ENCODE measurements around the gene RDX. TPM values are rescaled to one million over a fixed set of nuclear protein-coding genes. Genes with fewer than 3 reads are reported as not detected.
"Not testable (repeated sequence)": the region's sequence is repeated elsewhere in the genome, so short reads cannot be mapped to it uniquely, and the experiment has no call there.

The RDX gene
- total RNA-seq, 2 donors from 2014 or later: 78.0 to 161 TPM

DNA sequence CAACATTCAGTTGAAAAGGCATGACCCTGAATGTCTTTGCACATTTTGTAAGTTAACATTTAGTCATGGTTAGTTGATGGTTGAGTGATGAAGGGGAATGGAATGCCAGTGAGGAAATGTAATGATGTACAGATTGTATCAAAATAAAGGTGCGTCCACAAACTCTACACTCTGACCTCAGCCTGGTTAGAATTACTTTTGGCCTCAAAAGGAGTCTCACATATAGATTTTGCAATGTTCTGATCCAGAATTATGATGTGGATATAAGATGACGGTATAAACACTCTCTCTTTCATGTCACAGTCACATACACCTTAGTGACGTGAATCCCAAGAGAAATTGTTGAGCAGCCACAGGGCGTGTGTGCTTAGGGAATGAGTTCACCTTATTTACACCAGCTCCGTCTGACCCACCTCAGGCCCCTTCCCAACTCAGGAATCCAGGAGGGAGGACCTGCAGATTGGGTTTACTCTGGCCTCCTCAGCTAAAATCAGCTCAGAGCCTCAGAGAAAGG is 100.1 kb downstream of the RDX start:
- peaks cover 5% of the 10 kb centered on the region for H3K9me3 Mint-ChIP-seq
- no peaks in the 10 kb centered on the region for H3K36me3 Mint-ChIP-seq
- H3K4me1 Mint-ChIP-seq (ENCODE audit: low read depth in 2 of 2): peaks cover 5 to 8% of the 10 kb centered on the region in 2 donors
- DNase-seq (ENCODE audit: low spot score) (no peak), ATAC-seq (no peak)
- peaks cover 7 to 10% of the 10 kb centered on the region in 2 donors for H3K27me3 Mint-ChIP-seq
- H3K27ac Mint-ChIP-seq: no peak overlapping the region
- no peak overlapping the region for H3K4me3 Mint-ChIP-seq

DNA sequence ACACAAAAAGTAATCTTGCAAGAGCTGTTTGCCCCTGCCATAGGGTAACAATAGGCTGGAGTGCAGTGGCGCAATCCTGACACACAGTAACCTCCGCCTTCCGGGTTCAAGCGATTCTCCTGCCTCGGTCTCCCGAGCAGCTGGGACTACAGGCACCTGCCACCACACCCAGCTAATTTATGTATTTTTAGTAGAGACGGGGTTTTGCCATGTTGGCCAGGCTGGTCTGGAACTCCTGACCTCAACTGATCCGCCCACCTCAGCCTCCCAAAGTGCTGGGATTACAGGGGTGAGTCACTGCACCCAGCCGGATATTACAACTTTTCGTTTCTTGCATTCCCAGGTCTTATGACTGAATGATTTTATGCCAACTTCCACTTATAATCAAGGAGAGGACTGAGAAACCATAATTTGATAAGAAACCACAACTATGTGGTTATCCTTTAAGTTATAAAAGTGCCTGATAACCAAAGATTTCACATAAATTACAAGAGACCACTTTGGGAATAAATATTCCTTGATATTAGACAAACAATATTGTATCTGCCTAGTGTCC is 102.1 kb downstream of the RDX start:
- not testable (repeated sequence) for H3K4me1 Mint-ChIP-seq (ENCODE audit: low read depth in 2 of 2); ATAC-seq

GRCh38 chr11:110192604-110193282 is 103.7 kb downstream of the RDX start:
- not testable (repeated sequence) for H3K4me1 Mint-ChIP-seq (ENCODE audit: low read depth in 2 of 2); H3K36me3 Mint-ChIP-seq; H3K9me3 Mint-ChIP-seq; ATAC-seq; H3K4me3 Mint-ChIP-seq; DNase-seq (ENCODE audit: low spot score); H3K27ac Mint-ChIP-seq
- H3K27me3 Mint-ChIP-seq: peaks cover 7 to 24% of the 10 kb centered on the region in 2 donors

More for the DNA sequence above, 102.1 kb downstream of the RDX start:
- H3K4me3 Mint-ChIP-seq; DNase-seq (ENCODE audit: low spot score); H3K27ac Mint-ChIP-seq; H3K36me3 Mint-ChIP-seq; H3K9me3 Mint-ChIP-seq: not testable (repeated sequence)
- peaks cover 7 to 21% of the 10 kb centered on the region in 2 donors for H3K27me3 Mint-ChIP-seq

DNA sequence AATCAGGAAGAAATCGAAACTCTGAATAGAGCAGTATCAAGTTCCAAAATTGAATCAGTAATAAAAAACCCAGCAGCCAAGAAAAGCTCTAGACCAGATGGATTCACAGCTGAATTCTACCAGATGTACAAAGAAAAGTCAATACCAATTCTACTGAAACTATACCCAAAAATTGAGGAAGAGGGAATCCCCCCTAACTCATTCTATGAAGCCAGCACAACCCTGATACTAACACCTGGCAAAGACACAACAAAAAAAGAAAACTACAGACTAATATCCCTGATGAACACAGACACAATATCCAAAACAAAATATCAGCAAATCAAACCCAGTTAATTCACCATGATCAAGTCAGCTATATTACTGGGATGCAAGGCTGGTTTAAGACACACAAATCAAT is 105.5 kb downstream of the RDX start:
- no peaks in the 10 kb centered on the region for H3K36me3 Mint-ChIP-seq
- peaks cover 5% of the 10 kb centered on the region for H3K9me3 Mint-ChIP-seq
- no peak overlapping the region for H3K27ac Mint-ChIP-seq
- peaks cover 5 to 8% of the 10 kb centered on the region in 2 donors for H3K4me1 Mint-ChIP-seq (ENCODE audit: low read depth in 2 of 2)
- peaks cover 7 to 25% of the 10 kb centered on the region in 2 donors for H3K27me3 Mint-ChIP-seq
- DNase-seq (ENCODE audit: low spot score): no peak
- no peak for ATAC-seq
- no peak overlapping the region for H3K4me3 Mint-ChIP-seq

DNA sequence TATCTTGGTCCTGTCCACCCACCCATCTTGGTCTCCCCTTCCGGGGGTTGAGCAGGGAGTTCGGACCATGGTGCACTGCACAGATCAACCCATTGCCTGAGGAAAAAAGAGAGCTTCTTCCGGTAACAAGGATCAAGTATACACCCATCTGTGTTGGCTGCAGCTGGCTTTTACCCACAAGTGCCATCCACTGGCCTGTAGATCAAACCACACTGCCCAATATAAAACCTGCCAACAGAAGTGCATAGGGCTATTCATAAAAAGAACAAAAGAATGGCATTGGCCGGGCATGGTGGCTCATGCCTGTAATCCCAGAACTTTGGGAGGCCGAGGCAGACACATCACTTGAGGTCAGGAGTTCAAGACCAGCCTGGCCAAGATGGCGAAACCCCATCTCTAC is 108.7 kb downstream of the RDX start:
- no peak for ATAC-seq
- Mint-ChIP-seq H3K27me3 (peaks cover 3 to 19% of the 10 kb centered on the region in 2 donors), H3K4me3 (no peak overlapping the region)

DNA sequence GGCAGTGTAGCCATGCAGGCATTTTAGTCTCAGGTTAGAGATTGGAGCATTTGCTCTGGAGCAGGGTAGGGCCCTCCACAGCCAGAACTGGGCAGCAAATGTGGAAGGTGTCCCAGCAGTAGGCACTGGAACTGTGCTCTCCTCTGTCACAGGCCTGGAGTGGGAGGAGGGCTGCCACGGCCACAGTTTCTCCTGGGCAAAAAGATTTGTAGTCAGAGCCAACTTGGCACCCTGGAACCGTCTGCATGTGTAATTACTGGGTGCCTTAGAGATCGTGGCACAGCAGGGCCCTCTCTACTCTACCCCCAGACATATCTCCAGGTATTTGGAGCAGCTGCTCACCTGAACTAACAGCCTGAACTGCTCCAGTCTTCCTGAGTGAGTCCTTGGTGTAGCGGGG is 109.5 kb downstream of the RDX start:
- Mint-ChIP-seq H3K27me3 (peaks cover 0 to 15% of the 10 kb centered on the region in 2 donors), H3K4me1 (ENCODE audit: low read depth in 2 of 2) (peaks cover 0 to under 1% of the 10 kb centered on the region in 2 donors), H3K27ac (no peak overlapping the region), H3K4me3 (no peak overlapping the region), H3K9me3 (no peaks in the 10 kb centered on the region), H3K36me3 (no peaks in the 10 kb centered on the region)
- DNase-seq (ENCODE audit: low spot score): no peak
- ATAC-seq: no peak

More for the DNA sequence above, 108.7 kb downstream of the RDX start:
- no peaks in the 10 kb centered on the region for H3K36me3 Mint-ChIP-seq
- no peak for DNase-seq (ENCODE audit: low spot score)
- H3K4me1 Mint-ChIP-seq (ENCODE audit: low read depth in 2 of 2): peaks cover 5% of the 10 kb centered on the region in 2 donors
- no peak overlapping the region for H3K27ac Mint-ChIP-seq
- peaks cover under 1% of the 10 kb centered on the region for H3K9me3 Mint-ChIP-seq

GRCh38 chr11:110186456-110186855 is 110.0 kb downstream of the RDX start:
- Mint-ChIP-seq H3K27me3 (peaks cover 0 to 15% of the 10 kb centered on the region in 2 donors), H3K4me1 (ENCODE audit: low read depth in 2 of 2) (no peaks in the 10 kb centered on the region), H3K9me3 (no peaks in the 10 kb centered on the region), H3K36me3 (no peaks in the 10 kb centered on the region), H3K27ac (no peak overlapping the region), H3K4me3 (no peak overlapping the region)
- ATAC-seq (no peak), DNase-seq (ENCODE audit: low spot score) (no peak)

DNA sequence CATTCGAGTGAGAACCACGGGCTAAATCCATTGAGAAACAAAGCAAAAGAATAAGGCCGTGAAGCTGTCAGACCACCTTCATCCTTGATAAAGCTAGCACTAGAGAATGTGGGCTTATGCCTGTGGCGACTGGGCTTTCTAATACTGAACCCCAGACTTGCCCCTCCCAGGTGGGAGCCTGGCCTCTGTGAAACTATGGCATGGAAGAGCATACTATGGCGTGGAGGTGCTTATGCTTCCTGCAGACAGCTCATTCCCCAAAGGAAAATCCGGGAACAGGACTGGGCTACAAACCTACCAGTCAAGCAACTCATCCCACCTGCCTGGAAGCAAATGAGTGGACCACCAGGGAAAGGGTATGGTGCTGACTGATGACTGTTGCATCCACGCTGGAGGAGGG is 110.8 kb downstream of the RDX start:
- ATAC-seq: no peak
- Mint-ChIP-seq H3K27ac (no peak overlapping the region), H3K4me1 (ENCODE audit: low read depth in 2 of 2) (no peaks in the 10 kb centered on the region), H3K36me3 (no peaks in the 10 kb centered on the region), H3K9me3 (no peaks in the 10 kb centered on the region), H3K27me3 (peaks cover 0 to 8% of the 10 kb centered on the region in 2 donors), H3K4me3 (no peak overlapping the region)
- no peak for DNase-seq (ENCODE audit: low spot score)

- Mint-ChIP-seq H3K4me3 (no peak overlapping the region), H3K27me3 (peaks cover 0 to 7% of the 10 kb centered on the region in 2 donors), H3K9me3 (no peaks in the 10 kb centered on the region), H3K36me3 (no peaks in the 10 kb centered on the region), H3K27ac (no peak overlapping the region), H3K4me1 (ENCODE audit: low read depth in 2 of 2) (no peaks in the 10 kb centered on the region)
- DNase-seq (ENCODE audit: low spot score): no peak
- ATAC-seq: no peak
These were observed 111.3 kb downstream of the RDX start for GRCh38 chr11:110185121-110185591.

GRCh38 chr11:110184456-110184855 is 112.0 kb downstream of the RDX start:
- ATAC-seq (no peak), DNase-seq (ENCODE audit: low spot score) (no peak)
- Mint-ChIP-seq H3K9me3 (no peaks in the 10 kb centered on the region), H3K27ac (no peak overlapping the region), H3K27me3 (peaks cover 0 to 6% of the 10 kb centered on the region in 2 donors), H3K4me1 (ENCODE audit: low read depth in 2 of 2) (no peaks in the 10 kb centered on the region), H3K4me3 (no peak overlapping the region), H3K36me3 (no peaks in the 10 kb centered on the region)

DNA sequence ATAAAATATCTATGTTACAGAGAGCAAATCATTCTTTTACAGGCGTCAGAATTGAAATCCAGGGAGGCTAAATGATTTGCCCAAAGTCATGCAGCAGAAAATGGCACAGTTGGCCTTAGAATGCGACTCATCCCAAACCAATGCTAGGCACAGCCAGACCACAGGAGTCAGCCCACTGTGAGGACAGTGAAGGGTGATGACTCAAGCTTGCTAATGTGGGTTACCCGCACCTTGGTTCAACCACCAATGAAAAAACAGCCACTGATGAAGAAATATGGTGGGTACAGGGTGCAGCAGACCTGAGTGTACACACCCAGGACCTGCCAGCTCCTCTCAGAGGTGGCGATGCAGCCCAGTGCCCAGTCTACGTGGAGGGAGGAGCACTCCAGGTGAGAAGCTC is 113.5 kb downstream of the RDX start:
- H3K27ac Mint-ChIP-seq: no peak overlapping the region
- DNase-seq (ENCODE audit: low spot score): no peak

GRCh38 chr11:110179064-110179463 is 117.3 kb downstream of the RDX start:
- H3K27me3 Mint-ChIP-seq: peaks cover 0 to 2% of the 10 kb centered on the region in 2 donors
- no peak for DNase-seq (ENCODE audit: low spot score)
- H3K9me3 Mint-ChIP-seq: no peaks in the 10 kb centered on the region
- no peak for ATAC-seq
- no peak overlapping the region for H3K4me3 Mint-ChIP-seq
- no peaks in the 10 kb centered on the region for H3K36me3 Mint-ChIP-seq
- H3K27ac Mint-ChIP-seq: no peak overlapping the region
- peaks cover 3% of the 10 kb centered on the region in 2 donors for H3K4me1 Mint-ChIP-seq (ENCODE audit: low read depth in 2 of 2)

More for the DNA sequence above, 113.5 kb downstream of the RDX start:
- Mint-ChIP-seq H3K9me3 (no peaks in the 10 kb centered on the region), H3K4me1 (ENCODE audit: low read depth in 2 of 2) (no peaks in the 10 kb centered on the region), H3K27me3 (peaks cover 0 to 2% of the 10 kb centered on the region in 2 donors), H3K36me3 (no peaks in the 10 kb centered on the region), H3K4me3 (no peak overlapping the region)
- peak; percentile 54 to 57 for ATAC-seq

GRCh38 chr11:110177086-110177456 is 119.3 kb downstream of the RDX start:
- H3K4me1 Mint-ChIP-seq (ENCODE audit: low read depth in 2 of 2): peaks cover 6% of the 10 kb centered on the region in 2 donors
- no peak overlapping the region for H3K4me3 Mint-ChIP-seq
- ATAC-seq: no peak
- no peaks in the 10 kb centered on the region for H3K9me3 Mint-ChIP-seq
- no peaks in the 10 kb centered on the region for H3K36me3 Mint-ChIP-seq
- peaks cover 7 to 11% of the 10 kb centered on the region in 2 donors for H3K27me3 Mint-ChIP-seq
- H3K27ac Mint-ChIP-seq: no peak overlapping the region
- no peak for DNase-seq (ENCODE audit: low spot score)

- H3K4me1 Mint-ChIP-seq (ENCODE audit: low read depth in 2 of 2): peaks cover 6% of the 10 kb centered on the region in 2 donors
- no peak for DNase-seq (ENCODE audit: low spot score)
- peak in 1 of 2 donors; percentile 7 for ATAC-seq
- peaks cover 7 to 14% of the 10 kb centered on the region in 2 donors for H3K27me3 Mint-ChIP-seq
- no peak overlapping the region for H3K27ac Mint-ChIP-seq
- H3K4me3 Mint-ChIP-seq: no peak overlapping the region
- no peaks in the 10 kb centered on the region for H3K9me3 Mint-ChIP-seq
- H3K36me3 Mint-ChIP-seq: no peaks in the 10 kb centered on the region
These were observed 119.9 kb downstream of the RDX start for GRCh38 chr11:110176366-110177085.
